A549 (cell line): ENCODE data around the gene TAPBPL. TPM values are rescaled to one million over a fixed set of nuclear protein-coding genes. Genes with fewer than 3 reads are reported as not detected.

ENCODE experiments used
- ATAC-seq, 2 experiments: fragments of 200-7000 bp in 1 of 2; fragments of >200 bp in 1 of 2; cut with Nextera tagmentation in 1 of 2; cut with Tn5 transposase in 1 of 2; 3 replicates each; pipeline versions ENCODE4 v1.8.0 to v1.9.1; 2018 to 2020; ENCODE audit warnings: mild to moderate bottlenecking in 1 of 2, moderate library complexity in 1 of 2
- CTCF ChIA-PET: fragments of 300-600 bp; sonication (Branson Sonifier 250); formaldehyde crosslinking; extraction: SDS; loops from one replicate; lab custom pipeline; 2021; ENCODE audit warnings: antibody characterized with exemption, inconsistent platforms; lab: Yijun Ruan, JAX
- POLR2A ChIA-PET: fragments of 350-600 bp; formaldehyde crosslinking; extraction: SDS; loops from one replicate; lab custom pipeline; 2021; ENCODE audit warnings: antibody characterized with exemption, inconsistent platforms; lab: Yijun Ruan, JAX
- DNase-seq, 2 experiments: peaks; one replicate each; pipeline versions ENCODE4 v3.0.0 to v3.0.0-alpha.2; 2011 to 2016; ENCODE audit warnings: low read depth in 1 of 2, low spot score in 1 of 2
- FAIRE-seq: peaks from 2 replicates; lab custom pipeline; 2011; peaks lifted over from hg19 to GRCh38; lab: Jason Lieb, UNC
- H3K27ac ChIP-seq, 2 experiments: fragments of >200 bp; sonication (Bioruptor Twin); formaldehyde crosslinking; 3 replicates each; pipeline ENCODE4 v1.5.1; 2016 to 2017
- H3K4me1 ChIP-seq: fragments of >200 bp; sonication (Bioruptor Twin); formaldehyde crosslinking; 3 replicates; pipeline ENCODE4 v1.6.1; 2016
- H3K4me2 ChIP-seq: fragments of >200 bp; sonication (Bioruptor Twin); formaldehyde crosslinking; 3 replicates; pipeline ENCODE4 v1.6.1; 2016
- H3K4me3 ChIP-seq: fragments of >200 bp; sonication (Bioruptor Twin); formaldehyde crosslinking; 3 replicates; pipeline ENCODE4 v1.5.1; 2016
- H3K9me3 ChIP-seq: fragments of >200 bp; sonication (Bioruptor Twin); formaldehyde crosslinking; 3 replicates; pipeline ENCODE4 v1.6.1; 2016
- ATOH8 ChIP-seq: fragments of 250-450 bp; sonication (Bioruptor Pico); IDR thresholded peaks from 2 replicates; pipeline ENCODE4 v1.5.0; 2020; ENCODE audit warnings: low read depth, mild to moderate bottlenecking, moderate library complexity
- BCL3 ChIP-seq: fragments of >200 bp; sonication (Bioruptor Twin); formaldehyde crosslinking; IDR thresholded peaks from 3 replicates; pipeline ENCODE4 v1.6.1; 2016
- CBX2 ChIP-seq: fragments of 200-600 bp; sonication (generic); IDR thresholded peaks from 2 replicates; pipeline ENCODE4 v1.6.1; 2016; ENCODE audit warnings: low read depth, mild to moderate bottlenecking, borderline replicate concordance
- CEBPB ChIP-seq, 2 experiments: fragments of >200 bp in 1 of 2; sonication (Bioruptor Twin) in 1 of 2; formaldehyde crosslinking in 1 of 2; IDR thresholded peaks; 2 replicates each; pipeline ENCODE4 v1.6.1; 2012 to 2016
- CHD2 ChIP-seq: fragments of 150-350 bp; IDR thresholded peaks from 2 replicates; pipeline ENCODE4 v1.6.1; 2014; ENCODE audit warnings: low read length; ENCODE audit not compliant: partially characterized antibody
- EHF ChIP-seq: fragments of 250-450 bp; sonication (Bioruptor Pico); IDR thresholded peaks from 2 replicates; pipeline ENCODE4 v1.5.0; 2020; ENCODE audit warnings: mild to moderate bottlenecking
- ELK1 ChIP-seq: fragments of 150-350 bp; IDR thresholded peaks from 2 replicates; pipeline ENCODE4 v1.6.1; 2014; ENCODE audit warnings: low read depth, mild to moderate bottlenecking, low read length
- EP300 ChIP-seq, 2 experiments: fragments of >200 bp; sonication (Bioruptor Twin); formaldehyde crosslinking; IDR thresholded peaks; 2 replicates in 1 of 2; 3 replicates in 1 of 2; pipeline ENCODE4 v1.6.1; 2016 to 2017
- FOSB ChIP-seq: fragments of 250-450 bp; sonication (Bioruptor Pico); IDR thresholded peaks from 2 replicates; pipeline ENCODE4 v1.5.0; 2020; ENCODE audit warnings: mild to moderate bottlenecking, moderate library complexity
- GATA3 ChIP-seq: IDR thresholded peaks from 2 replicates; pipeline ENCODE4 v1.6.1; 2012; ENCODE audit warnings: borderline replicate concordance
- HDAC2 ChIP-seq: fragments of 200-600 bp; sonication (generic); IDR thresholded peaks from 2 replicates; pipeline ENCODE4 v1.6.1; 2016
- HES2 ChIP-seq: fragments of >200 bp; sonication (Bioruptor Twin); formaldehyde crosslinking; IDR thresholded peaks from 2 replicates; pipeline ENCODE4 v1.6.1; 2016
- HMGXB4 ChIP-seq: fragments of 250-450 bp; sonication (Bioruptor Pico); IDR thresholded peaks from 2 replicates; pipeline ENCODE4 v1.5.0; 2021; ENCODE audit warnings: mild to moderate bottlenecking, moderate library complexity, borderline replicate concordance
- HOXA7 ChIP-seq: fragments of 250-450 bp; sonication (Bioruptor Pico); IDR thresholded peaks from 2 replicates; pipeline ENCODE4 v1.5.0; 2020; ENCODE audit warnings: mild to moderate bottlenecking, moderate library complexity
- HOXB5 ChIP-seq: fragments of 250-450 bp; sonication (Bioruptor Pico); IDR thresholded peaks from 2 replicates; pipeline ENCODE4 v1.5.0; 2020; ENCODE audit warnings: mild to moderate bottlenecking, moderate library complexity
- MYC ChIP-seq: IDR thresholded peaks from 2 replicates; pipeline ENCODE4 v1.6.1; 2012; ENCODE audit warnings: mild to moderate bottlenecking, inconsistent platforms, low read length, improper control_type of control experiment, borderline replicate concordance
- NPAS2 ChIP-seq: fragments of 250-450 bp; sonication (Bioruptor Pico); IDR thresholded peaks from 2 replicates; pipeline ENCODE4 v1.8.0; 2022; ENCODE audit warnings: mild to moderate bottlenecking, moderate library complexity, borderline replicate concordance
- NR3C1 ChIP-seq: fragments of >200 bp; sonication (Bioruptor Twin); formaldehyde crosslinking; IDR thresholded peaks from 3 replicates; pipeline ENCODE4 v1.6.1; 2017
- PBX3 ChIP-seq: IDR thresholded peaks from 2 replicates; pipeline ENCODE4 v1.6.1; 2012
- RNF2 ChIP-seq: fragments of 200-600 bp; sonication (generic); IDR thresholded peaks from 2 replicates; pipeline ENCODE4 v1.6.1; 2016; ENCODE audit warnings: low read depth, mild to moderate bottlenecking, antibody characterized with exemption, moderate library complexity, borderline replicate concordance
- USF2 ChIP-seq: fragments of 450-650 bp; IDR thresholded peaks from 2 replicates; pipeline ENCODE4 v1.6.1; 2014; ENCODE audit warnings: antibody characterized with exemption
- ZC3H11A ChIP-seq: fragments of 450-650 bp; IDR thresholded peaks from 2 replicates; pipeline ENCODE4 v1.6.1; 2014; ENCODE audit warnings: antibody characterized with exemption, mild to moderate bottlenecking
- ZFP36 ChIP-seq: fragments of 450-650 bp; IDR thresholded peaks from 2 replicates; pipeline ENCODE4 v1.6.1; 2014; ENCODE audit warnings: borderline replicate concordance; ENCODE audit not compliant: partially characterized antibody
- ZNF302 ChIP-seq: fragments of 250-450 bp; sonication (Bioruptor Pico); IDR thresholded peaks from 2 replicates; pipeline ENCODE4 v1.9.0; 2021; ENCODE audit warnings: inconsistent platforms, mild to moderate bottlenecking, moderate library complexity
- WGBS: methylation state at CpG from one replicate; pipeline ENCODE4 v1.1.6; 2017; ENCODE audit errors: missing lambda C conversion rate; 5-methylcytosine and 5-hydroxymethylcytosine counted together
- polyA plus RNA-seq, 4 experiments: library from polyadenylated mRNA; depleted of rRNA in 3 of 4; stranded (reverse); fragments of >200 nt; fragmentation: RNase III in 1 of 4; extraction: RNeasy Plus Mini Kit Qiagen cat#74134 plus additional on column Dnase treatment in 1 of 4; gene quantifications; 2 replicates in 3 of 4; 3 replicates in 1 of 4; pipeline ENCODE4 v1.2.3, GENCODE V29; 2011 to 2017

Gene TAPBPL
- polyA plus RNA-seq, 2 of the 4 experiments (the other 2 are of a cell fraction), result 2.8 to 3.6 TPM

GRCh38 chr12:6434205-6435140 is 17.4 kb upstream of the TAPBPL start:
- TF ChIP-seq EHF (CRISPR knock-in tag) (no peak), ATOH8 (no peak), PBX3 (no peak), NPAS2 (no peak), EP300 (IDR thresholded peaks at IDR 0.05) (no peak), CBX2 (no peak), HMGXB4 (CRISPR knock-in tag) (no peak), HOXA7 (CRISPR knock-in tag) (no peak), FOSB (CRISPR knock-in tag) (no peak)
- CTCF ChIA-PET, result interaction anchor here (0.6 to 7.4 kb wide), 13 partner anchors 10 to 284 kb away, joined by 3 to 56 read pairs (median 3); no protein-coding TSS in a partner anchor
- ATAC-seq (no peak), FAIRE-seq (no peak), DNase-seq (no peak)
- H3K4me3 ChIP-seq, result no peak overlapping the region
- no peaks in the 10 kb centered on the region for H3K9me3 ChIP-seq
- 90% methylated on average over 17 of the region's 17 CpGs for WGBS
- peak overlapping the region; percentile 2 to 52; a peak in 3 of 6 replicates for H3K27ac ChIP-seq
- POLR2A ChIA-PET, result no interaction called here
- no peak overlapping the region for H3K4me2 ChIP-seq
- peaks cover 24% of the 10 kb centered on the region for H3K4me1 ChIP-seq

GRCh38 chr12:6435961-6436715 is 15.7 kb upstream of the TAPBPL start:
- Histone ChIP-seq H3K4me3 (no peak overlapping the region), H3K27ac (no peak overlapping the region; a peak in 1 of 6 replicates), H3K4me1 (peaks cover 12% of the 10 kb centered on the region), H3K9me3 (no peaks in the 10 kb centered on the region), H3K4me2 (no peak overlapping the region)
- no peak for FAIRE-seq
- 91% methylated on average over 13 of the region's 13 CpGs for WGBS
- DNase-seq, result no peak
- ATAC-seq, result no peak
- ChIA-PET POLR2A (interaction anchor here (1.1 kb wide), 1 partner anchor 34 kb away, joined by 3 read pairs; the partner anchor contains the start of gene VAMP1), CTCF (interaction anchor here (1.1 to 7.4 kb wide), 6 partner anchors 13 to 110 kb away, joined by 3 to 56 read pairs (median 5); no protein-coding TSS in a partner anchor)
- no peak for TF ChIP-seq HOXB5 (CRISPR knock-in tag)
- TF ChIP-seq USF2, result no peak
- no peak for TF ChIP-seq GATA3
- TF ChIP-seq ELK1, result no peak
- TF ChIP-seq EHF (CRISPR knock-in tag), result no peak
- TF ChIP-seq HDAC2, result no peak
- no peak for TF ChIP-seq ZC3H11A
- no peak for TF ChIP-seq ZFP36
- TF ChIP-seq RNF2, result no peak
- TF ChIP-seq ZNF302 (CRISPR knock-in tag), result no peak
- no peak for TF ChIP-seq CHD2
- no peak for TF ChIP-seq NR3C1
- TF ChIP-seq MYC, result no peak
- TF ChIP-seq HES2, result no peak
- TF ChIP-seq BCL3, result no peak
- no peak for TF ChIP-seq CEBPB (IDR thresholded peaks at IDR 0.05)
